Breast epithelium (tissue), 3 donors: ENCODE measurements around the gene TBC1D20.

Experiments used
- POLR2A ChIP-seq: fragments of 450-650 bp; IDR thresholded peaks from one replicate; pipeline ENCODE4 v1.6.1; 2016; ENCODE audit warnings: antibody characterized with exemption, mild to moderate bottlenecking, moderate library complexity
- POLR2AphosphoS5 ChIP-seq, 3 donors: sonication (generic); formaldehyde crosslinking; IDR thresholded peaks; one replicate each; pipeline ENCODE4 v1.6.1; 2017; ENCODE audit warnings: antibody characterized with exemption in 3 of 3
- TF ChIP-seq, protein P1 (sequence below), 3 donors: fragments of 450-650 bp; IDR thresholded peaks; one replicate each; pipeline ENCODE4 v1.5.1; 2016 to 2017; ENCODE audit warnings: antibody characterized with exemption in 3 of 3, mild to moderate bottlenecking in 3 of 3, moderate library complexity in 3 of 3

DNA sequence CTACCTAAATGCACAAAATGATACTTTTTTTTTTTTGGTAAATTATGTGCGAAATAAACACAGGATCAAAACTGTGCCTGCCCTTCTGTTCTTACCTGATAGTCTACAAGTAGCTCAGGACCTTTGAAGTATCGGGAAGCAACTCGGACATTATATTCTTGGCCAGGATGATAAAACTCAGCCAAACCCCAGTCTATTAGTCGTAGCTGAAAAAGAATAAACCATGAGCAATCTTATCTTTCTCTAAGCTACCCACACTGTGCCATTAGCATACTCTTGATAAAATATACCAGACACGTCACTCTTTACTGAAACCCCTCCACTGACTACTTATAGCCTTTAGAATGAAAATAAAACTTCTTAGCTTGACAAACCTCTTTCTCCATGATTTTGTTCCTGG is 29.8 kb upstream of the TBC1D20 start:
- TF ChIP-seq POLR2A = no peak
- TF ChIP-seq, protein P1, sequence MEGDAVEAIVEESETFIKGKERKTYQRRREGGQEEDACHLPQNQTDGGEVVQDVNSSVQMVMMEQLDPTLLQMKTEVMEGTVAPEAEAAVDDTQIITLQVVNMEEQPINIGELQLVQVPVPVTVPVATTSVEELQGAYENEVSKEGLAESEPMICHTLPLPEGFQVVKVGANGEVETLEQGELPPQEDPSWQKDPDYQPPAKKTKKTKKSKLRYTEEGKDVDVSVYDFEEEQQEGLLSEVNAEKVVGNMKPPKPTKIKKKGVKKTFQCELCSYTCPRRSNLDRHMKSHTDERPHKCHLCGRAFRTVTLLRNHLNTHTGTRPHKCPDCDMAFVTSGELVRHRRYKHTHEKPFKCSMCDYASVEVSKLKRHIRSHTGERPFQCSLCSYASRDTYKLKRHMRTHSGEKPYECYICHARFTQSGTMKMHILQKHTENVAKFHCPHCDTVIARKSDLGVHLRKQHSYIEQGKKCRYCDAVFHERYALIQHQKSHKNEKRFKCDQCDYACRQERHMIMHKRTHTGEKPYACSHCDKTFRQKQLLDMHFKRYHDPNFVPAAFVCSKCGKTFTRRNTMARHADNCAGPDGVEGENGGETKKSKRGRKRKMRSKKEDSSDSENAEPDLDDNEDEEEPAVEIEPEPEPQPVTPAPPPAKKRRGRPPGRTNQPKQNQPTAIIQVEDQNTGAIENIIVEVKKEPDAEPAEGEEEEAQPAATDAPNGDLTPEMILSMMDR (IDR thresholded peaks at IDR 0.05) = no peak
- no peak for TF ChIP-seq POLR2AphosphoS5 (IDR thresholded peaks at IDR 0.05)
